ENCODE results near the gene KCNC1.

The KCNC1 gene

DNA sequence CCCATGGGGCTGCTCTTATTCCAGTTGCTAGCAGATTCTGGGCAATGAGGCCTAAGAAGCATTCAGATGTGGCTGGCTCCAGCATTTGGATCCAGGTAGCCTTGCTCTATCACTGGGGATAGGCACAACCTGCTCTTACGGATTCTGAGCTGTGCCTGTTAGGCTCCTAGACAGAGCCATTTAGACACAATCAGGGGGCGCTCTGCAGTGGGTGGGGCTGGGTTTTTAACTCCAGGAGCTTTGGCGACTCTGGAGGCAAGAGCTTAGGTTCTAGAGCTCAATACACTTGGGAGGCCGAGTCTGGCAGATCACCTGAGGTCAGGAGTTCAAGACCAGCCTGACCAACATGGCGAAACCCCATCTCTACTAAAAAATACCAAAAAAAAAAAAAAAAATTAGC, 32.0 kb downstream of the KCNC1 start:
- TF ChIP-seq, protein P1, sequence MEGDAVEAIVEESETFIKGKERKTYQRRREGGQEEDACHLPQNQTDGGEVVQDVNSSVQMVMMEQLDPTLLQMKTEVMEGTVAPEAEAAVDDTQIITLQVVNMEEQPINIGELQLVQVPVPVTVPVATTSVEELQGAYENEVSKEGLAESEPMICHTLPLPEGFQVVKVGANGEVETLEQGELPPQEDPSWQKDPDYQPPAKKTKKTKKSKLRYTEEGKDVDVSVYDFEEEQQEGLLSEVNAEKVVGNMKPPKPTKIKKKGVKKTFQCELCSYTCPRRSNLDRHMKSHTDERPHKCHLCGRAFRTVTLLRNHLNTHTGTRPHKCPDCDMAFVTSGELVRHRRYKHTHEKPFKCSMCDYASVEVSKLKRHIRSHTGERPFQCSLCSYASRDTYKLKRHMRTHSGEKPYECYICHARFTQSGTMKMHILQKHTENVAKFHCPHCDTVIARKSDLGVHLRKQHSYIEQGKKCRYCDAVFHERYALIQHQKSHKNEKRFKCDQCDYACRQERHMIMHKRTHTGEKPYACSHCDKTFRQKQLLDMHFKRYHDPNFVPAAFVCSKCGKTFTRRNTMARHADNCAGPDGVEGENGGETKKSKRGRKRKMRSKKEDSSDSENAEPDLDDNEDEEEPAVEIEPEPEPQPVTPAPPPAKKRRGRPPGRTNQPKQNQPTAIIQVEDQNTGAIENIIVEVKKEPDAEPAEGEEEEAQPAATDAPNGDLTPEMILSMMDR (IDR thresholded peaks at IDR 0.05; ENCODE audit: low read depth, low read length): no peak
- in situ Hi-C loops (cut with HindIII; ENCODE audit: low sequenced_read_pairs): no loop called here
- no peak overlapping the region for H3K4me3 ChIP-seq (ENCODE audit: low read depth, low read length)
- DNase-seq (ENCODE audit: low read depth, low spot score): no peak

DNA sequence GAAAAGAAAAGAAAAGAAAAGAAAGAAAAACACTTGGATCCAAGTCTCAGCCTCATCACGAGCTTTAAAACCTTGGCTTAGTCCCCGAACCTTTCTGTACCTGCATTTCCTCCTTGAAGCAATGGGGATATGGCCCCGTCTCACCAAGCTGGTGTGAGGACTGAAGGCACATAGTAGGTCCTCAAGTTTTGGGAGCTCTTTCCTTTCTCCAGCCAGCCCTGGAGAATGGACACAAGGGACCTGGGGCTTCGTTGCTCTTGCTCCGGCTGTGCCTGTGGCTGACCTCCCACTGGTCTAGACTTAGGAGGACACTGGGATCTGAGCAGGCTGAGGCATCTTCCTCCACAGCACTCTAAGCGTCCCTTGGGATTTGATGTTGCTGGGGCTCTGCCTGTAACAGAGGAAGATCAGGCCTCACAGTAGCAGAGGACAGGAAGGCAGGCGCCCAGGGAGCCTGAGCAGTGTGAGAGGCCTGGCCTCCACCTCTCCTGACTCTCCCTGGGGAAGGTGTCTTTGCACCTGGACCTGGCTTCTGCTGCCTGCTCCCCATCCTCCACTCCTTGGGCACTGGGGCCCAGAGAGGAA, 32.8 kb downstream of the KCNC1 start:
- DNase-seq (ENCODE audit: low read depth, low spot score): no peak
- in situ Hi-C loops (cut with HindIII; ENCODE audit: low sequenced_read_pairs): no loop called here
- TF ChIP-seq, protein P1 (IDR thresholded peaks at IDR 0.05; ENCODE audit: low read depth, low read length): no peak
- H3K4me3 ChIP-seq (ENCODE audit: low read depth, low read length): no peak overlapping the region

DNA sequence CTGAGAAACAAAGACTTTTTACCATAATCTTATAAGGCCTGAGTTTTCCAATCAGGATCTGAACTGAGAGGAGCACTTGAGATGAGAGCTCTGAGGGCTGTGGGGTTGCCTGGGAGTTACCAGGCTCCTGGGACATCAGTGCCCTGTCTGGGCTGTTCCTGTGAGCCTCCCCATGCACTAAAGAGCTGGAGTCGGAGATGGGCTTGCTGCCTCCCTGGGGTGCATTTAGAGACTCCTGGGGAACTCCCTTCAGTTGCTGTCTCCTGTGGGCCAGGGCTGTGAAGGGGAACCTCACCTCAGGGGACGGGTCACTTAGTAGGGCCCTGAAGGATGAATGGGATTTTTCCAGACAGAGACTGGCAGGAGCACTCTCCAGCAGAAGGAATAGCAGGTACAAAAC, 33.3 kb downstream of the KCNC1 start:
- DNase-seq (ENCODE audit: low read depth, low spot score): no peak
- TF ChIP-seq, protein P1 (IDR thresholded peaks at IDR 0.05; ENCODE audit: low read depth, low read length): no peak
- H3K4me3 ChIP-seq (ENCODE audit: low read depth, low read length): no peak overlapping the region
- in situ Hi-C loops (cut with HindIII; ENCODE audit: low sequenced_read_pairs): no loop called here

DNA sequence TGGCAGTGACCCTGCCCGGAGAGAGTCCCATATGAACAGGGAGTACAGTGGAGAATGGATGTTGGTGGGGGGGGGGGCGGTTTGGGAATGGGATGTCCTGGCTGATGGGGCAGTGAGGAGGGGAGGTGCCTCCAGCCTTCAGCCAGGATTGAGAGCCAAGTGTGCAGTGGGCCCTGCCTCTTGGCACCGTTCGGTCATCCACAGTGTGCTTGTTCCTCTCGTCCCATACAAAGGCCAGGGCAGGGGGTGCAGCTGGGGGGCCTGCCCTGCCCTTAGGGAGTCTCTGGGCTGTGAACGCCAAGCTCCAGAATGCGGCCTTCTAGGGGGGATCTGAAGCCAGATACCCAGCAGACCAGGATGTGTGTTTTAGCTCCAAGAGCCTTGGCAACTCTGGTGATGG, 34.0 kb downstream of the KCNC1 start:
- no peak for DNase-seq (ENCODE audit: low read depth, low spot score)
- in situ Hi-C loops (cut with HindIII; ENCODE audit: low sequenced_read_pairs): no loop called here
- TF ChIP-seq, protein P1 (IDR thresholded peaks at IDR 0.05; ENCODE audit: low read depth, low read length): no peak
- no peak overlapping the region for H3K4me3 ChIP-seq (ENCODE audit: low read depth, low read length)

DNA sequence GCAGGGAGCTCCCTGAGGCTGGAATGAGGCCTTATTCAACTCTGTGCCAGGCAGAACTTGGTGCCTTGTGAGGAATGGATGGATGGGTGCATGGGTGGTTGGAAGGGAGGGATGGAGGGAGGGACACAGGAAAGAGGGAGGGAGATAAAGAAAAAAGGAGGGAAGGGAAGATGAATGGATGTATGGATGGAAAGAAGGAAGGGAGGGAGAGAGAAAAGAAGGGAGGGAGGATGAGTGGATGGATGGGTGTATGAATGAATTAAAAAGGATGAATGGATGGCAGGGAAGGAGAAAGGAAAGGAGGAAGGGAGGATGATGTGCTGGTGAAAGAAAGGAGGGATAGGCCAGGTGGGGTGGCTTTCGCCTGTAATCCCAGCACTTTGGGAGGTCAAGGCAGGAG, 34.6 kb downstream of the KCNC1 start:
- no peak for DNase-seq (ENCODE audit: low read depth, low spot score)
- TF ChIP-seq, protein P1 (IDR thresholded peaks at IDR 0.05; ENCODE audit: low read depth, low read length): no peak
- in situ Hi-C loops (cut with HindIII; ENCODE audit: low sequenced_read_pairs): no loop called here
- no peak overlapping the region for H3K4me3 ChIP-seq (ENCODE audit: low read depth, low read length)

DNA sequence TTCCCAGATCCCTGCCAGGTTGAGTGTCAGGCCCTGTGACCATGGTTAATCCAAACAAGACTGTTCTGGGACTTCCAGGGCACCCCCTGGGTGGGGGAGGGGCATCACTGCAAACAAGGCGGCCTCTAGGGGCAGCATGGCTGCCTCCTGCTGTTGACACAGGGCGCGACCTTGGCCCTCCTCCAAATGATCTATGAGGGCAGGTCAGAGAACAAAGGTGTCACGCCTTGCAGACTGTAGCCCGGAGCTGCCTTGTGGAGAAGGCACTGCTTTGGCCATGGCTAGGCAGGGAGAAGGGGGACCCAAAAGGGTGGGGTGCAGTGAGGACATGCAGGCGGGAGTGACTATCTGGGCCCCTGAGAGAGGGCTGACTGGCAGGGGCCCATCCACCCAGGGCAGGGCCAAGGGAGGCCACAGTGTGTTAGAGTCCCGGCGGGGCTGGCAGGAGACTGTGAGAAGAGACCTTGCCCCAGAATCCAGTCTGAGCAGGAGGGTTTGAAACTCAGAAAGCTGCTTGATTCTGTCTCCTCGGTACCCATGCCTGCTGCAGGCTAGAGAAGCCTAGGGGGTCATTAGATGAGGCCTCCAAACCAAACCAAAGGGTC, 35.6 kb downstream of the KCNC1 start:
- DNase-seq (ENCODE audit: low read depth, low spot score): no peak
- TF ChIP-seq, protein P1 (IDR thresholded peaks at IDR 0.05; ENCODE audit: low read depth, low read length): no peak
- no peak overlapping the region for H3K4me3 ChIP-seq (ENCODE audit: low read depth, low read length)
- in situ Hi-C loops (cut with HindIII; ENCODE audit: low sequenced_read_pairs): no loop called here

All from astrocyte of the spinal cord (primary cell).